ENCODE results near the gene CCDC88A.
"Not testable (repeated sequence)": the region's sequence is repeated elsewhere in the genome, so short reads cannot be mapped to it uniquely, and the experiment has no call there.

CCDC88A gene

DNA sequence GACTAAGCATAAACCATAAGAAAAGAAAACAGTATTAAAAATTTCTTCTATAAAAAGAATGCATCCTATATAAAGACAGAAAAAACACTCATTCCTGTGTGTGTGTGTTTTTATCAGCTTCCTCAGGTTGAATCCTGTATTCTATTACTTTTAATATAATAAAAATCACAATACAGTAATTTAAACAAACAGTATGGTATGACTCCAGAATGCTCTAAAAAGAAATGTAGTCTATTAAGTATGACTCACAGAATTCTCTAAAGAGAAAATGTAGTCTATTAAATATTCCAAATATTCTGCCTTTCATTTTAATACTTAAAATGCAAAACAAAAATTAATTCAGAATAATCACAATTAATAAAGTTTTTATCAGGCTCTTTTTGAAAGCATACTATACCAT is 19.8 kb downstream of the CCDC88A start:
- TF ChIP-seq, protein P1, sequence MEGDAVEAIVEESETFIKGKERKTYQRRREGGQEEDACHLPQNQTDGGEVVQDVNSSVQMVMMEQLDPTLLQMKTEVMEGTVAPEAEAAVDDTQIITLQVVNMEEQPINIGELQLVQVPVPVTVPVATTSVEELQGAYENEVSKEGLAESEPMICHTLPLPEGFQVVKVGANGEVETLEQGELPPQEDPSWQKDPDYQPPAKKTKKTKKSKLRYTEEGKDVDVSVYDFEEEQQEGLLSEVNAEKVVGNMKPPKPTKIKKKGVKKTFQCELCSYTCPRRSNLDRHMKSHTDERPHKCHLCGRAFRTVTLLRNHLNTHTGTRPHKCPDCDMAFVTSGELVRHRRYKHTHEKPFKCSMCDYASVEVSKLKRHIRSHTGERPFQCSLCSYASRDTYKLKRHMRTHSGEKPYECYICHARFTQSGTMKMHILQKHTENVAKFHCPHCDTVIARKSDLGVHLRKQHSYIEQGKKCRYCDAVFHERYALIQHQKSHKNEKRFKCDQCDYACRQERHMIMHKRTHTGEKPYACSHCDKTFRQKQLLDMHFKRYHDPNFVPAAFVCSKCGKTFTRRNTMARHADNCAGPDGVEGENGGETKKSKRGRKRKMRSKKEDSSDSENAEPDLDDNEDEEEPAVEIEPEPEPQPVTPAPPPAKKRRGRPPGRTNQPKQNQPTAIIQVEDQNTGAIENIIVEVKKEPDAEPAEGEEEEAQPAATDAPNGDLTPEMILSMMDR (conservative IDR thresholded peaks at IDR 0.05): no peak
- TF ChIP-seq ZFX (IDR thresholded peaks at IDR 0.05): no peak

DNA sequence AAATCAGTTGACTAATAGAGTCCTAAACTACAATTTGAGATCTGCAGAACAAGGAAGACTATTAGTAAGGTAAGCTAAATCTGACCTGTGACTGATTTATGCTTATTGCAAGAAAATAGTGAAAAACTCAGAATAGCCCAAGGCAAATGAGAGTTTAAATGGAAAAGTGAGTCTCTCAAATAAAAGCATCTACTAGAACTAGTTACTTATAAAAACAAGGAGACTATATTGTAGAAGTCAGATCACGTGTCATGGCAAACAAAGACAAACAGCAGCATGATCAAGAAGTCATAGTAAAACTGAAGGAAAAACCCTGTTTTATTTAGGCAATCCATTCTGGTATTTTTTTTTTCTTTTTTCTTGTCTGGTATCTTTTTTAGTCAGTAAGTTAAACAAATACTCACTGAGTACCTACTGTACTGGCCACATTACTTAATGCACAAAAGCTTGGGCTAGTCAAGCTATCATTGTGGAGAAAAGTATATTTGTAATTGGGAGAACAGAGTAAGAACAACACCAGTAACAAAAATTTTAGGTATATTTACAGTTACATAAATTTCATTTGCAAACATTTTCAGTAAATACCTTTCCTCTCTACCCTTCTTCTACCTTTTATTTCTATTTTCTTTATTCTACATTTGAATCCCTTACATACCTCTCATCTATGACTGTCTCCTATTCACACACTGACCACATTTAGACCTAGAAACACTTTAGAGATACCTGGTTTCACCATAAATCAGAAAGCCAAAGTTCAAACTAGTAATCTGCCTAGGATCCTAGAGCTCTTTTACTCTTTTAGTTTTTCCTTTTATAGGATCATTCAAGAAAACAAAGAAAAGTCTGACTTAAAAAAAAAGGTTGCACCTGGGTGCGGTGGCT is 23.7 kb downstream of the CCDC88A start:
- TF ChIP-seq, protein P1 (conservative IDR thresholded peaks at IDR 0.05): no peak
- no peak for TF ChIP-seq ZFX (IDR thresholded peaks at IDR 0.05)
- no peak overlapping the region for H3K27ac ChIP-seq

More for the DNA sequence above, 19.8 kb downstream of the CCDC88A start:
- H3K27ac ChIP-seq: no peak overlapping the region

DNA sequence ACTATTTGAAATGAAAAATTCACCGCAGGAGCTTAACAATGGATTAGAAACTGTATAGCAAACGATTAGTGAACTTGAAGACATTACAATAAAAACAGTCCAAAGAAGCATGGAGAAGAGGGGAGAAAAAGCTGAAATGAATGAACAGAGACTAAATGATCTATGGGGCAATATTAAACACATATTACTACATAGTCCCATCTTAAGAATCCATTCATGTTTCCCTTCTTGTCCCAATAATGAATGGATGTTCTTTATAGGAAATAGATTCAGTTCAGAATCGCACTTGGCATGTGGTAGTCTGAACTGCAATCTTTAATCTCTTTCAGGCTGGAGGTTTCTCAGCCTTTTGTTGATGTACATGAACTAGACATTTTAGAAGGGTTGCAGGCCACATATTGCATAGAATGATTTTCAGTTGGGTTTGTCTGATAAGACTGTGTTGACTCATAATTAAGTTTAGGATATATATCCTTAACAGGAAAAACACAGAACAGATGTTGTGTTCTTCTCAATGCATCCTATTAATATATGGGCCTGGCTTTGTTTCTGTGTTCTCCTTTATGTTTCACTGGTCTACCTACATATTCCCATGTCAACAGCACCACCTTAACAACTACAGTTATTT is 27.9 kb downstream of the CCDC88A start:
- H3K27ac ChIP-seq: no peak overlapping the region

DNA sequence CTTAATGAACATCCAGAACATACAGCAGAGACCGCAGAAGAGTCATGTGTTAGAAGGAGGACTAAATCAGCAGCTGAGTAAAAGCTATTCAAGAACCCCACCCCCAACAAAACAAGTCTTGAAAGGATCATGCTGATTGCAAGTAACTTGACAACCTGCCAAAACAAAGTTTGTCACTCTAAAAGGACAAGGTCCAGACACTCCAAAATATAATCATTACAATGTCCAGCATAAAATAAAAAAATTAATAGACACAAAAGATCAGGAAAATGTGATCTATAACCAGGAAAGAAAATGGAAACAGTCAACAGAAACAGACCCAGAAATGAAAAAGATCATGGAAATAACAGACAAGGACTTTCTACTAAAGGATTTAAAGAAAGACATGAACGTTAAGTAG is 28.5 kb downstream of the CCDC88A start:
- H3K27ac ChIP-seq: no peak overlapping the region
- no peak for TF ChIP-seq ZFX (IDR thresholded peaks at IDR 0.05)
- TF ChIP-seq, protein P1 (conservative IDR thresholded peaks at IDR 0.05): no peak

More for the DNA sequence above, 27.9 kb downstream of the CCDC88A start:
- TF ChIP-seq, protein P1 (conservative IDR thresholded peaks at IDR 0.05): no peak
- no peak for TF ChIP-seq ZFX (IDR thresholded peaks at IDR 0.05)

DNA sequence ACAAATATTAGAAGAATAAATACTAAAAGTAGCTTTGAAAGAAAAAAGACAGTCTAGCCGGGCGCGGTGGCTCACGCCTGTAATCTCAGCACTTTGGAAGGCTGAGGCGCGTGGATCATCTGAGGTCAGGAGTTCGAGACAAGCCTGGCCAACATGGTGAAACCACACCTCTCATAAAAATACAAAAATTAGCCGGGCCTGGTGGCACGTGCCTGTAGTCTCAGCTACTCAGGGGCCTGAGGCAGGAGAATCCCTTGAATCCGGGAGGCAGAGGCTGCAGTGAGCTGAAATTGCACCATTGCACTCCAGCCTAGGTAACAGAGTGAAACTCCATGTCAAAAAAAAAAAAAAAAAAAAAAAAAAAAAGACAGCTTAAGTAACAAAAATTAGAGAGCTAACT is 34.1 kb downstream of the CCDC88A start:
- H3K27ac ChIP-seq: not testable (repeated sequence)

DNA sequence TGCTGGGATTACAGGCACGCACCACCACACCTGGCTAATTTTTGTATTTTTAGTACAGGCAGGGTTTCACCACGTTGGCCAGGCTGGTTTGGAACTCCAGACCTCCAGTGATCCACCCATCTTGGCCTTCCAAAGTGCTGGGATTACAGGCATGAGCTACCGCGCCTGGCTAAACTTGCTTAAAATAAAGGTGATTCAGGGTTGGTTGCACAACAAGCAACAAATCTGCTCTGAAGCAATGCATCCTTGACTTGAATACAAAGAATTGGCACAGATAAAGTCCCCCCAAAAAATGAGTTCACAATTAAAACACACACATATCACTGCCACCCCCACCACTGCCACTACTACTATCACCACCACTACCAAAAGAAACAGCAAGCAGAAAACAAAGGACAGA is 34.9 kb downstream of the CCDC88A start:
- TF ChIP-seq ZFX (IDR thresholded peaks at IDR 0.05): no peak
- TF ChIP-seq, protein P1 (conservative IDR thresholded peaks at IDR 0.05): no peak
- H3K27ac ChIP-seq: no peak overlapping the region

DNA sequence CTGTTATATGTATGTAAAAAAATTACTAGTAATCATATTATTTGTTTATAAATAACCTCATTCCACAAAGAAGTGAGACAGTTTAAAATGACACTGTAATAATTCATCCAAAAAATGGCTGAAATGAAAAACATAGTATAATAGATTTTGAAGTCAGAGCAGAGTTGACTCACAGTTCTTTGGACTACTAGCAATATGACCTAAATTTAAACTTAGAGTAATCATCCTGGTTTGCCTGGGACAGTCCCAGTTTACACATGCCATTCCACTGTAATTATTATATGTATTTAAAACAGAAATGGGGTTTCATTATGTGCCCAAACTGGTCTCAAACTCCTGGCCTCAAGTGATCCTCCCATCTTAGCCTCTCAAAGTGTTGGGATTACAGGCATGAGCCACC is 48.3 kb downstream of the CCDC88A start:
- TF ChIP-seq ZFX (IDR thresholded peaks at IDR 0.05): no peak
- TF ChIP-seq, protein P1 (conservative IDR thresholded peaks at IDR 0.05): no peak
- no peak overlapping the region for H3K27ac ChIP-seq
